Myocyte (in vitro differentiated cells): ENCODE measurements around the gene VN1R5. TPM values are rescaled to one million over a fixed set of nuclear protein-coding genes. Genes with fewer than 3 reads are reported as not detected.
"Not testable (repeated sequence)": the region's sequence is repeated elsewhere in the genome, so short reads cannot be mapped to it uniquely, and the experiment has no call there.

Source experiments
- DNase-seq: peaks from one replicate; pipeline ENCODE4 v3.0.0-alpha.2; 2012; ENCODE audit warnings: low read depth
- total RNA-seq: library from RNA; depleted of rRNA; stranded (reverse); fragments of >200 nt; gene quantifications from 2 replicates; pipeline ENCODE4 v1.2.3, GENCODE V29; 2014

The VN1R5 gene
- total RNA-seq, 1 donor from 2014 or later = not detected

- DNase-seq = no peak
Observed at GRCh38 chr1:247270003-247270402, 14.1 kb downstream of the VN1R5 start.

GRCh38 chr1:247273013-247273412, 17.1 kb downstream of the VN1R5 start:
- peak; percentile 84 for DNase-seq

- peak; percentile 18 for DNase-seq
Observed at GRCh38 chr1:247274605-247275256, 18.9 kb downstream of the VN1R5 start.

GRCh38 chr1:247277191-247277590, 21.3 kb downstream of the VN1R5 start:
- DNase-seq = no peak

GRCh38 chr1:247281001-247281574, 25.2 kb downstream of the VN1R5 start:
- no peak for DNase-seq

GRCh38 chr1:247286134-247286670, 30.3 kb downstream of the VN1R5 start:
- no peak for DNase-seq

GRCh38 chr1:247287460-247287859, 31.6 kb downstream of the VN1R5 start:
- no peak for DNase-seq

- no peak for DNase-seq
Observed at GRCh38 chr1:247288341-247288740, 32.5 kb downstream of the VN1R5 start.

- DNase-seq = not testable (repeated sequence)
Observed at GRCh38 chr1:247289274-247289892, 33.5 kb downstream of the VN1R5 start.

- DNase-seq = no peak
Observed at GRCh38 chr1:247290576-247290975, 34.7 kb downstream of the VN1R5 start.

GRCh38 chr1:247291161-247291560, 35.3 kb downstream of the VN1R5 start:
- DNase-seq = no peak

- peak; percentile 55 for DNase-seq
Observed at GRCh38 chr1:247291833-247292561, 36.1 kb downstream of the VN1R5 start.

- no peak for DNase-seq
Observed at GRCh38 chr1:247293047-247293446, 37.2 kb downstream of the VN1R5 start.

- DNase-seq = peak; percentile 88
Observed at GRCh38 chr1:247294282-247294681, 38.4 kb downstream of the VN1R5 start.

GRCh38 chr1:247295274-247295684, 39.4 kb downstream of the VN1R5 start:
- DNase-seq = no peak

GRCh38 chr1:247295746-247296145, 39.9 kb downstream of the VN1R5 start:
- no peak for DNase-seq

- no peak for DNase-seq
Observed at GRCh38 chr1:247296599-247297180, 40.8 kb downstream of the VN1R5 start.

- DNase-seq = no peak
Observed at GRCh38 chr1:247297263-247298123, 41.6 kb downstream of the VN1R5 start.

GRCh38 chr1:247298124-247298481, 42.2 kb downstream of the VN1R5 start:
- no peak for DNase-seq

- DNase-seq = no peak
Observed at GRCh38 chr1:247298701-247299100, 42.8 kb downstream of the VN1R5 start.
